Measurements from ENCODE around the gene KIFC3.

Gene KIFC3

DNA sequence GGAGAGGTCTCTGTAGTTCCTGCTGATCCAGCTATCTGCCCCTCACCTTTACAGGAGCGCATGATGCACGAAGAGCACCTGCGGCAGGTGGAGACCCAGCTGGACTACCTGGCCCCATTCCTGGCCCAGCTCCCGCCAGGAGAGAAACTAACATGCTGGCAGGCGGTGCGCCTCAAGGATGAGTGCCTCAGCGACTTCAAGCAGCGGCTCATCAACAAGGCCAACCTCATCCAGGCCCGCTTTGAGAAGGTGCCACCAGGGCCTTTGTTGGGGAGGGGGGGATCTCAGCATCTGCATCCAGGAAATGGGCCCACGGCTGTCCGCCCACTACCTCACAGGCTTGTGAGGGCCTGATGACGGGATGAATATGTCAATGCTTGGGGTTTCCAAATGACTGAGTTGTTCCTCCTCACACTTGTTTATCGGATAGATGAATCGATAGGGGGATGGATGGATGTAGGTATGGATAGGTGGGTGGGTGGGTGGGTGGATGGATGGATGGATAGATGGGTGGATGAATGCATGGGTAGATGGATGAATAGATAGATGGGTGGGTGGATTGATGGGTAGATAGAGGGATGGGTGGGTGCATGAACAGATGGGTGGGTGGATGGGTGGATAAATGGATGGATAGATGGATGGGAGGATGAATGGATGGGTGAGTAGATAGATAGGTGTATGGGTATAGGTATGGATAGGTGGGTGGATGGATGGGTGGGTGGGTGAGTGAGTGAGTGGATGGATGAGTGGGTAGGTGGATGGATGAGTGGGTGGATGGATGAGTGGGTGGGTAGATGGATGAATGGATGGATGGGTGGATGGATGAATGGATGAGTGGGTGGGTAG, 73.7 kb downstream of the KIFC3 start:
- peaks cover 17% of the 10 kb centered on the region; the same call in 1 of the 2 replicates for H3K27me3 ChIP-seq (replicated peaks; ENCODE audit: insufficient read depth, low read length)
- H2AFZ ChIP-seq (ENCODE audit: low read length) = no peak overlapping the region
- TF ChIP-seq EZH2 (optimal IDR thresholded peaks at IDR 0.05; ENCODE audit: low read depth, low read length) (no peak), EZH2phosphoT487 (IDR thresholded peaks at IDR 0.05; ENCODE audit: low read length) (no peak)
- TF ChIP-seq, protein P1, sequence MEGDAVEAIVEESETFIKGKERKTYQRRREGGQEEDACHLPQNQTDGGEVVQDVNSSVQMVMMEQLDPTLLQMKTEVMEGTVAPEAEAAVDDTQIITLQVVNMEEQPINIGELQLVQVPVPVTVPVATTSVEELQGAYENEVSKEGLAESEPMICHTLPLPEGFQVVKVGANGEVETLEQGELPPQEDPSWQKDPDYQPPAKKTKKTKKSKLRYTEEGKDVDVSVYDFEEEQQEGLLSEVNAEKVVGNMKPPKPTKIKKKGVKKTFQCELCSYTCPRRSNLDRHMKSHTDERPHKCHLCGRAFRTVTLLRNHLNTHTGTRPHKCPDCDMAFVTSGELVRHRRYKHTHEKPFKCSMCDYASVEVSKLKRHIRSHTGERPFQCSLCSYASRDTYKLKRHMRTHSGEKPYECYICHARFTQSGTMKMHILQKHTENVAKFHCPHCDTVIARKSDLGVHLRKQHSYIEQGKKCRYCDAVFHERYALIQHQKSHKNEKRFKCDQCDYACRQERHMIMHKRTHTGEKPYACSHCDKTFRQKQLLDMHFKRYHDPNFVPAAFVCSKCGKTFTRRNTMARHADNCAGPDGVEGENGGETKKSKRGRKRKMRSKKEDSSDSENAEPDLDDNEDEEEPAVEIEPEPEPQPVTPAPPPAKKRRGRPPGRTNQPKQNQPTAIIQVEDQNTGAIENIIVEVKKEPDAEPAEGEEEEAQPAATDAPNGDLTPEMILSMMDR (IDR thresholded peaks at IDR 0.05; ENCODE audit: low read length) = no peak
- H3K36me3 ChIP-seq (replicated peaks; ENCODE audit: insufficient read depth, low read length) = no peaks in the 10 kb centered on the region
- H3K9me2 ChIP-seq (replicated peaks; ENCODE audit: insufficient read depth, low read length) = no peaks in the 10 kb centered on the region
- no peak overlapping the region for H3K4me3 ChIP-seq (ENCODE audit: low read length)
- no peak overlapping the region for H3K9ac ChIP-seq (ENCODE audit: low read length)
- no peak for DNase-seq
- H3K79me2 ChIP-seq (ENCODE audit: low read length) = no peaks in the 10 kb centered on the region
- H3F3A ChIP-seq (ENCODE audit: insufficient read depth, low read length) = no peaks in the 10 kb centered on the region
- no peak overlapping the region for H3K4me2 ChIP-seq (ENCODE audit: low read depth, low read length)
- H3K27ac ChIP-seq (ENCODE audit: low read length) = no peak overlapping the region
- no peaks in the 10 kb centered on the region for H4K20me1 ChIP-seq (ENCODE audit: insufficient read depth, low read length)
- no peaks in the 10 kb centered on the region for H3K9me3 ChIP-seq (replicated peaks; ENCODE audit: insufficient read depth, low read length)
- no peaks in the 10 kb centered on the region for H3K4me1 ChIP-seq (ENCODE audit: low read length)

DNA sequence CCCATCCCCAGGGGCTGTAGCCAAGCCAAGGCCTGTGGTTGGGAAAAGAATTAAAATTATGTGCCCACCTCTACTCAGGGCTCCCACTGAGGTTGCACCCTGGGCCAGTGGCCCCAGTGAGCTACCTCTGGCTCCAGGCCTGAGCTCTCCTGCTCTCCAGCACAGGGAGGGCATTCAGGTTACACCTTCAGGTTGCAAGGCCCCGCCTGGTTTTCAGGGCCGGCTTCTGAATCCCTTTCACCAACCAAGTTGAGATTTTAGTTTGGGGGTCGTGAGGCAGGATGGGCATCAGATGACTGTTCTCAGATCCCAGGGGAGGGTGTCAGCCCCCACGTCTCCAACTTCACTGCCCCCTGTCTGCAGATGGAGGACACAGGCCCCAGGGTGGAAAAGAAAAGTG, 74.7 kb downstream of the KIFC3 start:
- no peak for DNase-seq
- H3K36me3 ChIP-seq (replicated peaks; ENCODE audit: insufficient read depth, low read length) = no peaks in the 10 kb centered on the region
- no peaks in the 10 kb centered on the region for H3K9me2 ChIP-seq (replicated peaks; ENCODE audit: insufficient read depth, low read length)
- no peak overlapping the region for H3K27ac ChIP-seq (ENCODE audit: low read length)
- peaks cover 17% of the 10 kb centered on the region; the same call in 1 of the 2 replicates for H3K27me3 ChIP-seq (replicated peaks; ENCODE audit: insufficient read depth, low read length)
- no peak overlapping the region for H3K4me2 ChIP-seq (ENCODE audit: low read depth, low read length)
- no peaks in the 10 kb centered on the region for H3K9me3 ChIP-seq (replicated peaks; ENCODE audit: insufficient read depth, low read length)
- no peak overlapping the region for H3K9ac ChIP-seq (ENCODE audit: low read length)
- H3K79me2 ChIP-seq (ENCODE audit: low read length) = no peaks in the 10 kb centered on the region
- H3F3A ChIP-seq (ENCODE audit: insufficient read depth, low read length) = no peaks in the 10 kb centered on the region
- no peaks in the 10 kb centered on the region for H4K20me1 ChIP-seq (ENCODE audit: insufficient read depth, low read length)
- H3K4me1 ChIP-seq (ENCODE audit: low read length) = no peaks in the 10 kb centered on the region
- no peak overlapping the region for H3K4me3 ChIP-seq (ENCODE audit: low read length)
- TF ChIP-seq, protein P1 (IDR thresholded peaks at IDR 0.05; ENCODE audit: low read length) = no peak
- no peak for TF ChIP-seq EZH2 (optimal IDR thresholded peaks at IDR 0.05; ENCODE audit: low read depth, low read length)
- TF ChIP-seq EZH2phosphoT487 (IDR thresholded peaks at IDR 0.05; ENCODE audit: low read length) = no peak
- H2AFZ ChIP-seq (ENCODE audit: low read length) = no peak overlapping the region

GRCh38 chr16:57726433-57726947, 75.8 kb downstream of the KIFC3 start:
- TF ChIP-seq, protein P1 (IDR thresholded peaks at IDR 0.05; ENCODE audit: low read length) = no peak
- TF ChIP-seq EZH2 (optimal IDR thresholded peaks at IDR 0.05; ENCODE audit: low read depth, low read length) (no peak), EZH2phosphoT487 (IDR thresholded peaks at IDR 0.05; ENCODE audit: low read length) (no peak)
- no peak for DNase-seq
- Histone ChIP-seq H3K36me3 (replicated peaks; ENCODE audit: insufficient read depth, low read length) (no peaks in the 10 kb centered on the region), H3K27me3 (replicated peaks; ENCODE audit: insufficient read depth, low read length) (peaks cover 17% of the 10 kb centered on the region; the same call in 1 of the 2 replicates), H3K27ac (ENCODE audit: low read length) (no peak overlapping the region), H3K4me3 (ENCODE audit: low read length) (no peak overlapping the region), H3K4me1 (ENCODE audit: low read length) (no peaks in the 10 kb centered on the region), H4K20me1 (ENCODE audit: insufficient read depth, low read length) (no peaks in the 10 kb centered on the region), H3K79me2 (ENCODE audit: low read length) (no peaks in the 10 kb centered on the region), H3K9me2 (replicated peaks; ENCODE audit: insufficient read depth, low read length) (no peaks in the 10 kb centered on the region), H3F3A (ENCODE audit: insufficient read depth, low read length) (no peaks in the 10 kb centered on the region), H3K9me3 (replicated peaks; ENCODE audit: insufficient read depth, low read length) (no peaks in the 10 kb centered on the region), H2AFZ (ENCODE audit: low read length) (no peak overlapping the region), H3K9ac (ENCODE audit: low read length) (no peak overlapping the region), H3K4me2 (ENCODE audit: low read depth, low read length) (no peak overlapping the region)
